CD14-positive monocyte (primary cell): ENCODE measurements around the gene BMPER. TPM values are rescaled to one million over a fixed set of nuclear protein-coding genes. Genes with fewer than 3 reads are reported as not detected.

Experiments
- DNase-seq, 3 donors: peaks; one replicate each; pipeline ENCODE4 v3.0.0-alpha.2; 2011 to 2022
- H2AFZ ChIP-seq: 2 replicates; pipeline ENCODE4 v1.6.0; 2012; ENCODE audit warnings: mild to moderate bottlenecking, low read depth, low read length, inconsistent platforms; ENCODE audit not compliant: insufficient read depth, poor library complexity, severe bottlenecking
- H3K27ac ChIP-seq, 2 donors: 1 replicate in 1 of 2; 2 replicates in 1 of 2; pipeline ENCODE4 v1.5.1; 2012 to 2013; ENCODE audit warnings: low read length in 2 of 2, control low read depth in 1 of 2, inconsistent platforms in 1 of 2, low read depth in 1 of 2, mild to moderate bottlenecking in 1 of 2
- H3K27me3 ChIP-seq, 2 donors: one replicate each; pipeline versions ENCODE4 v1.6.0 to v1.6.1; 2011 to 2013; ENCODE audit warnings: low read length in 2 of 2; ENCODE audit not compliant: control insufficient read depth in 2 of 2, insufficient read depth in 2 of 2
- H3K36me3 ChIP-seq, 2 donors: replicated peaks in 1 of 2; 1 replicate in 1 of 2; 2 replicates in 1 of 2; pipeline versions ENCODE4 v1.5.1 to v1.6.1; 2012 to 2013; ENCODE audit warnings: low read length in 2 of 2, control low read depth in 1 of 2, inconsistent platforms in 1 of 2, mild to moderate bottlenecking in 1 of 2; ENCODE audit not compliant: insufficient read depth in 2 of 2, control insufficient read depth in 1 of 2
- H3K4me1 ChIP-seq, 2 donors: 1 replicate in 1 of 2; 2 replicates in 1 of 2; pipeline versions ENCODE4 v1.5.1 to v1.6.1; 2012 to 2013; ENCODE audit warnings: low read length in 2 of 2, control low read depth in 1 of 2, inconsistent platforms in 1 of 2, mild to moderate bottlenecking in 1 of 2, moderate library complexity in 1 of 2; ENCODE audit not compliant: insufficient read depth in 2 of 2, control insufficient read depth in 1 of 2
- H3K4me2 ChIP-seq: replicated peaks from 2 replicates; pipeline ENCODE3; 2012; ENCODE audit warnings: low read length, moderate library complexity, mild to moderate bottlenecking; ENCODE audit not compliant: poor library complexity, severe bottlenecking; ENCODE audit errors: extremely low read depth
- H3K4me3 ChIP-seq, 3 experiments: fragments of 200-600 bp in 1 of 3; sonication (generic) in 1 of 3; replicated peaks in 1 of 3; 1 replicate in 2 of 3; 2 replicates in 1 of 3; pipeline ENCODE4 v1.5.1; 2011 to 2013; ENCODE audit warnings: low read length in 3 of 3, mild to moderate bottlenecking in 3 of 3, control low read depth in 2 of 3, low read depth in 2 of 3, inconsistent platforms in 1 of 3, moderate library complexity in 1 of 3
- H3K79me2 ChIP-seq: 2 replicates; pipeline ENCODE4 v1.6.0; 2012; ENCODE audit warnings: mild to moderate bottlenecking, control low read depth, inconsistent platforms, low read length, moderate library complexity; ENCODE audit not compliant: insufficient read depth
- H3K9ac ChIP-seq: 2 replicates; pipeline ENCODE4 v1.6.0; 2017; ENCODE audit warnings: low read length, mild to moderate bottlenecking; ENCODE audit not compliant: insufficient read depth, poor library complexity, severe bottlenecking
- H3K9me3 ChIP-seq, 2 donors: replicated peaks in 1 of 2; 1 replicate in 1 of 2; 2 replicates in 1 of 2; pipeline versions ENCODE4 v1.5.1 to v1.6.1; 2012 to 2013; ENCODE audit warnings: low read length in 2 of 2, control low read depth in 1 of 2; ENCODE audit not compliant: control insufficient read depth in 1 of 2, insufficient read depth in 1 of 2
- H4K20me1 ChIP-seq: 2 replicates; pipeline ENCODE4 v1.6.0; 2012; ENCODE audit warnings: mild to moderate bottlenecking, low read length, control low read depth, moderate library complexity; ENCODE audit not compliant: insufficient read depth
- H3K27ac Mint-ChIP-seq, 7 donors: one replicate each; pipeline ENCODE4 v1.8.0; 2020; ENCODE audit warnings: mild to moderate bottlenecking in 7 of 7, mixed read lengths in 7 of 7, moderate library complexity in 6 of 7, inconsistent platforms in 2 of 7
- H3K27me3 Mint-ChIP-seq, 3 donors: one replicate each; pipeline ENCODE4 v1.8.0; 2021 to 2022; ENCODE audit warnings: low read depth in 3 of 3, mild to moderate bottlenecking in 3 of 3, mixed read lengths in 3 of 3, moderate library complexity in 3 of 3, inconsistent platforms in 1 of 3
- H3K36me3 Mint-ChIP-seq, 2 donors: one replicate each; pipeline ENCODE4 v1.8.0; 2020; ENCODE audit warnings: mixed read lengths in 2 of 2, inconsistent platforms in 1 of 2, mild to moderate bottlenecking in 1 of 2
- H3K4me1 Mint-ChIP-seq: one replicate; pipeline ENCODE4 v1.8.0; 2020; ENCODE audit warnings: mild to moderate bottlenecking, mixed read lengths
- H3K4me3 Mint-ChIP-seq, 2 donors: one replicate each; pipeline ENCODE4 v1.8.0; 2020; ENCODE audit warnings: mild to moderate bottlenecking in 2 of 2, mixed read lengths in 2 of 2, moderate library complexity in 1 of 2
- H3K9me3 Mint-ChIP-seq, 7 donors: one replicate each; pipeline ENCODE4 v1.8.0; 2020 to 2022; ENCODE audit warnings: mixed read lengths in 7 of 7, mild to moderate bottlenecking in 6 of 7, moderate library complexity in 6 of 7, inconsistent platforms in 2 of 7
- CTCF ChIP-seq: fragments of 200-600 bp; IDR thresholded peaks from one replicate; pipeline ENCODE4 v1.8.0; 2022; ENCODE audit warnings: antibody characterized with exemption, mild to moderate bottlenecking
- WGBS: methylation state at CpG from one replicate; pipeline ENCODE4 v1.1.5; 2013; ENCODE audit warnings: missing lambda C conversion rate; ENCODE audit not compliant: insufficient coverage; 5-methylcytosine and 5-hydroxymethylcytosine counted together
- intact Hi-C, 2 donors: fragments of 100-400 bp; cut with micrococcal nuclease; formaldehyde crosslinking; loops; one replicate each; pipeline versions ENCODE4 v1.15.0 to v1.15.1; 2023
- polyA plus RNA-seq, 3 donors: library from polyadenylated mRNA; depleted of rRNA in 1 of 3; unstranded in 2 of 3; stranded (reverse) in 1 of 3; fragments of 300-500 nt in 2 of 3; fragments of >200 nt in 1 of 3; fragmentation: Illumina TruSeq in 2 of 3; gene quantifications; 1 replicate in 2 of 3; 2 replicates in 1 of 3; pipeline ENCODE4 v1.2.3, GENCODE V29; 2012 to 2021

BMPER gene
- polyA plus RNA-seq, 3 donors = not detected

- no peaks in the 10 kb centered on the region for H4K20me1 ChIP-seq
- no peak overlapping the region for H2AFZ ChIP-seq
- H3K36me3 ChIP-seq = no peaks in the 10 kb centered on the region
- H3K9me3 ChIP-seq = no peaks in the 10 kb centered on the region
- H3K4me1 Mint-ChIP-seq = no peaks in the 10 kb centered on the region
- peaks cover 0 to 3% (median 0%) of the 10 kb centered on the region in 7 donors for H3K9me3 Mint-ChIP-seq
- H3K4me3 Mint-ChIP-seq = no peak overlapping the region
- H3K27me3 Mint-ChIP-seq = no peaks in the 10 kb centered on the region
- no peak overlapping the region for H3K4me3 ChIP-seq
- no peaks in the 10 kb centered on the region for H3K27me3 ChIP-seq
- H3K36me3 Mint-ChIP-seq = no peaks in the 10 kb centered on the region
- H3K4me2 ChIP-seq = no peak overlapping the region
- no peak for DNase-seq
- no peak overlapping the region for H3K27ac Mint-ChIP-seq
- 67% methylated on average over 1 of the region's 1 CpG for WGBS
- intact Hi-C loops = no loop called here
- no peak overlapping the region for H3K9ac ChIP-seq
- no peak overlapping the region for H3K27ac ChIP-seq
- H3K4me1 ChIP-seq = no peaks in the 10 kb centered on the region
- no peaks in the 10 kb centered on the region for H3K79me2 ChIP-seq
- TF ChIP-seq CTCF = no peak
These were observed 106.4 kb downstream of the BMPER start for GRCh38 chr7:34011696-34012095.

DNA sequence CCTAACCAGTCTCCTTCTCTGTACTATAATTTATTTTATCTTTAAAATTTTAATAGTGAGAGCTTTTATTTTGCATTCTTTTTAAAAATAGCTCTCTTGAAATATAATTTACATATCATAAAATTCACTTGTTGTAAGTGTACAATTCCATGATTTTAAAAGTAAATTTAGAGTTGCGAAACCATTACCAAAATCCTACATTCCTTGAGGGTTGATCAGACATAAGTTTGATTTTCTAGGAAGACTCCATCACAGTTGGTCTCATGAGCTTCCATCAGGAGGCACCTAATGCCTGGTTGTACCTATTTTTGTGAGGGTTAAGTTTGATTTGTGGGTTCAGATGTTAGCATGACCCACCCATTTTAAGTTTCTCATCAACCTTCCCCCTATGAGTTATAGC is 108.1 kb downstream of the BMPER start:
- Histone ChIP-seq H3K4me1 (no peaks in the 10 kb centered on the region), H3K27me3 (no peaks in the 10 kb centered on the region), H3K4me3 (no peak overlapping the region), H3K79me2 (no peaks in the 10 kb centered on the region), H3K27ac (no peak overlapping the region), H4K20me1 (no peaks in the 10 kb centered on the region), H3K4me2 (no peak overlapping the region), H3K9ac (no peak overlapping the region), H3K36me3 (no peaks in the 10 kb centered on the region), H2AFZ (no peak overlapping the region), H3K9me3 (no peaks in the 10 kb centered on the region)
- H3K9me3 Mint-ChIP-seq = peaks cover 0 to 3% (median 0%) of the 10 kb centered on the region in 7 donors
- no peaks in the 10 kb centered on the region for H3K27me3 Mint-ChIP-seq
- no CpG with 5 or more reads among the region's 1 CpG for WGBS
- TF ChIP-seq CTCF = no peak
- H3K36me3 Mint-ChIP-seq = no peaks in the 10 kb centered on the region
- DNase-seq = no peak
- H3K4me1 Mint-ChIP-seq = no peaks in the 10 kb centered on the region
- intact Hi-C loops = no loop called here
- H3K27ac Mint-ChIP-seq = no peak overlapping the region
- H3K4me3 Mint-ChIP-seq = no peak overlapping the region
